NB4 (cell line): ENCODE data around the gene NINJ1.

Source experiments
- CTCF ChIP-seq: IDR thresholded peaks from one replicate; pipeline ENCODE4 v1.5.1; 2012; ENCODE audit warnings: low read depth, low read length
- POLR2A ChIP-seq: IDR thresholded peaks from 2 replicates; pipeline ENCODE4 v1.6.1; 2011; ENCODE audit warnings: mild to moderate bottlenecking; ENCODE audit not compliant: insufficient read length; ENCODE audit errors: extremely low read depth
- TF ChIP-seq, protein P1 (sequence below): IDR thresholded peaks from 2 replicates; pipeline ENCODE4 v1.6.1; 2011; ENCODE audit warnings: low read depth, low read length

DNA sequence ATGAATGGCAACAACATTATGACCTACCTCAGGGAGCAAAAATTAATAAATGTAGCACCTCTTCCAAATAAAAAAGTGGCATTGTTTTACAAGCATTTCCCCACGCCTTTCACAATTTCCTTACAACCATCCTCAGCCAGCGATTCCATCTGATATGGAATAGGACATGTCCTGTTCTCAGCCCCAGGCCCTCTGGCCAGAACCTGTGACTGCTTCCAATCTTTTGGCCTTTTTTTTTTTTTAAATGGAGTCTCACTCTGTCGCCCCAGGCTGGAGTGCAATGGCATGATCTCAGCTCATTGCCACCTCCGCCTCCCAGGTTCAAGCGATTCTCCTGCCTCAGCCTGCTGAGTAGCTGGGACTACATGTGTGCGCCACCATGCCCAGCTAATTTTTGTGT lies 33.1 kb upstream of the NINJ1 start:
- TF ChIP-seq CTCF (no peak), POLR2A (no peak)
- TF ChIP-seq, protein P1, sequence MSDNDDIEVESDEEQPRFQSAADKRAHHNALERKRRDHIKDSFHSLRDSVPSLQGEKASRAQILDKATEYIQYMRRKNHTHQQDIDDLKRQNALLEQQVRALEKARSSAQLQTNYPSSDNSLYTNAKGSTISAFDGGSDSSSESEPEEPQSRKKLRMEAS, result no peak
